Measurements from ENCODE around the gene SPSB3.

SPSB3 gene

GRCh38 chr16:1760911-1761310, 21.5 kb downstream of the SPSB3 start:
- no peak for TF ChIP-seq CTCF (conservative IDR thresholded peaks at IDR 0.05)
- no peak overlapping the region for H3K27ac ChIP-seq

GRCh38 chr16:1759511-1759910, 22.9 kb downstream of the SPSB3 start:
- TF ChIP-seq CTCF (conservative IDR thresholded peaks at IDR 0.05) = no peak

GRCh38 chr16:1758923-1759322, 23.4 kb downstream of the SPSB3 start:
- TF ChIP-seq CTCF (conservative IDR thresholded peaks at IDR 0.05) = no peak

More at GRCh38 chr16:1759511-1759910, 22.9 kb downstream of the SPSB3 start:
- no peak overlapping the region for H3K27ac ChIP-seq

DNA sequence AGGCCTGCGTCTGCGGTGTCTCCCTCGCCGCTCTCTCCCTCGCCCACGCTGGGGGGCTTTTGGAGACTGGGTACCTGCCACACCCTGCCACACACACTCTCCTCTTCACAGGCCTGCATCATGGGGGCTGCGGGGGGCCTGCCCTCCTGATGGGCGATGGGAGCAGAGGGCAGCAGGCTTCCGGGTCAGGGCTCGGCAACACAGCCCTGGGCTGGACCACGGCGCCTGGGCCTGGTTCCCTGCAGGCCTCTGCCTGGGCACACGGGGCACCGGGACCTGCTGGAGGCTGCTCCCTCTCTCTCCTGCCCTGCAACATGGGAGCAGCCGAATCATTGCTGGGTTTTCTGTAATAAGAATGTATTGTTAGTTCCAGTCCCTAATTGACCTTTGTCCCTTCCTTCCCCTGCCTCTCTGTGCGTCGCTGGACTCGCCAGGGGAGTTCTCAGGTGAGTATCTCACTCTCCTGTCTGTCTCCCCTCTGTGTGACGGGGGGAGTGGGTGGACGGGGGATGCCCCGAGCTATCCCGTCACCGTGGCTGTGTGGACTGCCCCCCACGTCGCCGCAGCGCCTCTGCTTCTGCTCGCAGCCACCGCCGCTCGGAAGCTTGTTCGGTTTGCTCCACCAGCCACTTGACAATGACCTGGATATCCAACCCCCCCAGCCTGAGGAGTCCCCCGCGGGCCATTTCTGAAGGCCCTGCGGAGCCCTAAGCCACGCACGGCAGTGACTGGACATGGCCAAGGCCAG, 24.5 kb downstream of the SPSB3 start:
- no peak for TF ChIP-seq CTCF (conservative IDR thresholded peaks at IDR 0.05)

More at GRCh38 chr16:1758923-1759322, 23.4 kb downstream of the SPSB3 start:
- no peak overlapping the region for H3K27ac ChIP-seq

DNA sequence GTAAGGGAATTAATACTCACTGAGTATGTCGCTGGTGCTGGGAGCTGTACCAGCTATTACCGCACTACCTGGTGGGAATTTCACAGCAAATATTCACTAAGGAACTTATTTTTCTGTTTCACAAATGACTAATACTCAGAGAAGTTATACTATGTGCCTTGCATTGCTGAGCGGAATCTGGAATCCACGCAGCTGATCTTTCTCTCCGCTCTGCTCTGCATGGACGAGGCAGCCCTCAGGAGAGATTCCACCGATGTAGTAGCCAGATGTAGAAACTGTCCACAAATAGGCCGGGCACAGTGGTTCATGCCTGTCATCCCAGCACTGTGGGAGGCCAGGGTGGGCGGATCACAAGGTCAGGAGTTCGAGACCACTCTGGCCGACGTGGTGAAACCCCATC, 28.2 kb downstream of the SPSB3 start:
- H3K27ac ChIP-seq = no peak overlapping the region
- TF ChIP-seq CTCF (conservative IDR thresholded peaks at IDR 0.05) = no peak

More for the DNA sequence above, 24.5 kb downstream of the SPSB3 start:
- no peak overlapping the region for H3K27ac ChIP-seq

GRCh38 chr16:1752853-1753252, 29.5 kb downstream of the SPSB3 start:
- no peak for TF ChIP-seq CTCF (conservative IDR thresholded peaks at IDR 0.05)
- H3K27ac ChIP-seq = no peak overlapping the region

DNA sequence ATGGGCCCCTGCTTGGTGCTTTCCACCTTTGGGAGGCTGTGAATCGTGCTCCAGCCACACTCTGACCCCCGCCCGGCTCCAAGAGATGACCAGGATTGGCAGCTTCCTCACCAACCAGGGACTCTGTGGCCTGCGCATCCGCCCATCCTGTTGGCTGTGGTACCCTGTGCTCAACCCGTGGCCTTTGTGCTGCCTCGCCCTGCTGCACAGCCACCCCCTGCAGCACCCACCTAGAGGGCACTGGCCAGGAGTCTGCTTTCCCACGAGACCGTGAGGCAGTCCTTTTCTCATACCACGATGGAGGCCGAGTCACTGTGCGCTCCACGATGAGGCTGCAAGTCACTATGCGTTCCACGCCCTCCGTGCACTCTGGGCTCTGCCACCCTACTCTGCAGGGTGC, 30.4 kb downstream of the SPSB3 start:
- no peak overlapping the region for H3K27ac ChIP-seq
- TF ChIP-seq CTCF (conservative IDR thresholded peaks at IDR 0.05) = no peak

Data from VCaP (cell line).